ENCODE results near the gene ACAP3. TPM values are rescaled to one million over a fixed set of nuclear protein-coding genes. Genes with fewer than 3 reads are reported as not detected.

The ACAP3 gene
- total and polyA plus RNA-seq, 2 of the 4 experiments (the other 2 are of a cell fraction): 13.3 to 58.2 TPM

GRCh38 chr1:1245817-1246576 is 61.7 kb downstream of the ACAP3 start:
- H2BK5ac ChIP-seq (ENCODE audit: low read depth, low read length, poor library complexity, severe bottlenecking): no peak overlapping the region
- no peak overlapping the region for H2AFZ ChIP-seq (replicated peaks; ENCODE audit: low read length, poor library complexity)
- H2BK15ac ChIP-seq (ENCODE audit: low read depth, low read length): no peak overlapping the region
- H3K79me1 ChIP-seq (ENCODE audit: low read depth in 1 of 2, low read length in 2 of 2): no peaks in the 10 kb centered on the region; a peak in 1 of 4 replicates
- H3K14ac ChIP-seq (replicated peaks; ENCODE audit: low read depth, low read length): no peak overlapping the region
- dilution Hi-C loops (cut with HindIII; ENCODE audit: low sequenced_read_pairs, unreplicated experiment): no loop called here
- no peak overlapping the region for H3K4ac ChIP-seq (ENCODE audit: low read depth, low read length)
- no peak overlapping the region for H3K18ac ChIP-seq (ENCODE audit: low read depth, low read length)
- H3K56ac ChIP-seq (ENCODE audit: extremely low read depth, insufficient read depth, low read length): no peak overlapping the region
- intact Hi-C loops (cut with micrococcal nuclease): no loop called here
- peaks cover 13% of the 10 kb centered on the region for H3K4me1 ChIP-seq (ENCODE audit: control insufficient read depth, insufficient read depth, low read length)
- H2AK5ac ChIP-seq (ENCODE audit: low read depth, low read length): no peak overlapping the region
- H4K91ac ChIP-seq (ENCODE audit: insufficient read depth, low read depth, low read length): no peak overlapping the region
- H3K36me3 ChIP-seq (ENCODE audit: control insufficient read depth, insufficient read depth, low read length): peaks cover 8% of the 10 kb centered on the region; the same call in 1 of the 2 replicates
- no TSS peak for BruUV-seq (replicated peaks)
- no peaks in the 10 kb centered on the region; the same call in 1 of the 2 replicates for H4K20me1 ChIP-seq (ENCODE audit: insufficient read depth, low read length)
- DNase-seq (no peak), ATAC-seq (ENCODE audit: low read depth) (no peak)
- TF ChIP-seq CEBPB (IDR thresholded peaks at IDR 0.05; ENCODE audit: low read depth, low read length) (no peak), MXI1 (IDR thresholded peaks at IDR 0.05; ENCODE audit: borderline replicate concordance, low read depth, low read length) (no peak), MAFK (IDR thresholded peaks at IDR 0.05; ENCODE audit: low read depth, low read length) (no peak), FOS (IDR thresholded peaks at IDR 0.05; ENCODE audit: low read depth, low read length) (no peak), NFE2L2 (IDR thresholded peaks at IDR 0.05; ENCODE audit: low read depth, low read length) (no peak), MAZ (IDR thresholded peaks at IDR 0.05; ENCODE audit: borderline replicate concordance, low read depth, low read length) (no peak), RAD21 (IDR thresholded peaks at IDR 0.05; ENCODE audit: low read length) (no peak), POLR2A (IDR thresholded peaks at IDR 0.05; ENCODE audit: low read depth, low read length) (no peak), CHD1 (IDR thresholded peaks at IDR 0.05; ENCODE audit: low read depth, low read length) (no peak), USF2 (IDR thresholded peaks at IDR 0.05; ENCODE audit: low read depth, low read length) (no peak), SMC3 (IDR thresholded peaks at IDR 0.05; ENCODE audit: low read depth, low read length) (no peak), RCOR1 (IDR thresholded peaks at IDR 0.05; ENCODE audit: insufficient replicate concordance, low read length) (no peak), ELK1 (IDR thresholded peaks at IDR 0.05; ENCODE audit: borderline replicate concordance, low read depth, low read length) (no peak), BHLHE40 (IDR thresholded peaks at IDR 0.05; ENCODE audit: low read depth, low read length) (no peak), RFX5 (IDR thresholded peaks at IDR 0.05; ENCODE audit: low read depth, low read length) (no peak)
- TF ChIP-seq, protein P1, sequence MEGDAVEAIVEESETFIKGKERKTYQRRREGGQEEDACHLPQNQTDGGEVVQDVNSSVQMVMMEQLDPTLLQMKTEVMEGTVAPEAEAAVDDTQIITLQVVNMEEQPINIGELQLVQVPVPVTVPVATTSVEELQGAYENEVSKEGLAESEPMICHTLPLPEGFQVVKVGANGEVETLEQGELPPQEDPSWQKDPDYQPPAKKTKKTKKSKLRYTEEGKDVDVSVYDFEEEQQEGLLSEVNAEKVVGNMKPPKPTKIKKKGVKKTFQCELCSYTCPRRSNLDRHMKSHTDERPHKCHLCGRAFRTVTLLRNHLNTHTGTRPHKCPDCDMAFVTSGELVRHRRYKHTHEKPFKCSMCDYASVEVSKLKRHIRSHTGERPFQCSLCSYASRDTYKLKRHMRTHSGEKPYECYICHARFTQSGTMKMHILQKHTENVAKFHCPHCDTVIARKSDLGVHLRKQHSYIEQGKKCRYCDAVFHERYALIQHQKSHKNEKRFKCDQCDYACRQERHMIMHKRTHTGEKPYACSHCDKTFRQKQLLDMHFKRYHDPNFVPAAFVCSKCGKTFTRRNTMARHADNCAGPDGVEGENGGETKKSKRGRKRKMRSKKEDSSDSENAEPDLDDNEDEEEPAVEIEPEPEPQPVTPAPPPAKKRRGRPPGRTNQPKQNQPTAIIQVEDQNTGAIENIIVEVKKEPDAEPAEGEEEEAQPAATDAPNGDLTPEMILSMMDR (conservative IDR thresholded peaks at IDR 0.05; ENCODE audit: low read depth, low read length): no peak
- H3K23ac ChIP-seq (ENCODE audit: low read depth, low read length): no peak overlapping the region
- no peak overlapping the region for H2BK120ac ChIP-seq (ENCODE audit: low read depth, low read length)
- H3K4me3 ChIP-seq (ENCODE audit: insufficient read depth, low read depth, low read length): no peak overlapping the region
- ChIA-PET POLR2A (ENCODE audit: unreplicated experiment) (no interaction called here), CTCF (no interaction called here)
- H4K5ac ChIP-seq (ENCODE audit: low read depth, low read length): no peak overlapping the region
- H3K27me3 ChIP-seq (ENCODE audit: control insufficient read depth, insufficient read depth, low read length): no peaks in the 10 kb centered on the region
- H2BK20ac ChIP-seq (ENCODE audit: low read depth, low read length): no peak overlapping the region
- H3K4me2 ChIP-seq (ENCODE audit: low read depth, low read length): no peak overlapping the region
- no peaks in the 10 kb centered on the region for H3K9me3 ChIP-seq (ENCODE audit: control insufficient read depth, insufficient read depth, low read length)
- H3K9me1 ChIP-seq (ENCODE audit: insufficient read depth, low read length): no peaks in the 10 kb centered on the region
- in situ Hi-C loops (cut with MboI; ENCODE audit: low sequenced_read_pairs): no loop called here
- H3K27ac ChIP-seq (ENCODE audit: insufficient read depth, low read length): no peak overlapping the region
- H2AK9ac ChIP-seq (replicated peaks; ENCODE audit: low read depth, low read length, poor library complexity): no peak overlapping the region
- no peak overlapping the region for H3K9ac ChIP-seq (ENCODE audit: low read depth, low read length)
- no peak overlapping the region for H4K8ac ChIP-seq (ENCODE audit: low read depth in 2 of 2, low read length in 2 of 2)
- 51% methylated on average over 19 of the region's 45 CpGs; no CpG with 5 or more reads in 1 of the 2 experiments for WGBS, 2 experiments (ENCODE audit: extremely low coverage in 2 of 2, insufficient read length in 1 of 2)
